Measurements from ENCODE around the gene DPEP1. TPM values are rescaled to one million over a fixed set of nuclear protein-coding genes. Genes with fewer than 3 reads are reported as not detected.
A peak's percentile ranks its signal among the peaks of the same experiment; 100 is the strongest.
"Not testable (repeated sequence)": the region's sequence is repeated elsewhere in the genome, so short reads cannot be mapped to it uniquely, and the experiment has no call there.

Gene DPEP1
- total RNA-seq, 1 donor from 2014 or later: 0.51 TPM

- no peak for DNase-seq (ENCODE audit: low spot score)
Observed at GRCh38 chr16:89670496-89671431, 57.3 kb downstream of the DPEP1 start.

DNA sequence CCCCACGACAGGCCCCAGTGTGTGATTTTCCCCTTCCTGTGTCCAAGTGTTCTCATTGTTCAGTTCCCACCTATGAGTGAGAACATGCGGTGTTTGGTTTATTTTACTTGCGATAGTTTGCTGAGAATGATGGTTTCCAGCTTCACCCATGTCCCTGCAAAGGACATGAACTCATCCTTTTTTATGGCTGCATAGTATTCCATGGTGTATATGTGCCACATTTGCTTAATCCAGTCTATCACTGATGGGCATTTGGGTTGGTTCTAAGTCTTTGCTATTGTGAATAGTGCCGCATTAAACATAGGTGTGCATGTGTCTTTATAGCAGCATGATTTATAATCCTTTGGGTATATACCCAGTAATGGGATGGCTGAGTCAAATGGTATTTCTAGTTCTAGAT lies 58.1 kb downstream of the DPEP1 start:
- DNase-seq (ENCODE audit: low spot score): not testable (repeated sequence)

GRCh38 chr16:89672177-89672941 lies 58.9 kb downstream of the DPEP1 start:
- no peak for DNase-seq (ENCODE audit: low spot score)

- no peak for DNase-seq (ENCODE audit: low spot score)
Observed at GRCh38 chr16:89678258-89678657, 64.8 kb downstream of the DPEP1 start.

- DNase-seq (ENCODE audit: low spot score): no peak
Observed at GRCh38 chr16:89685916-89686315, 72.5 kb downstream of the DPEP1 start.

GRCh38 chr16:89686520-89687091 lies 73.2 kb downstream of the DPEP1 start, which contains the start of gene CDK10:
Gene CDK10, plus strand, starts transcription at chr16:89686689. Its CDS starts 22 bp downstream, at chr16:89686711.
- DNase-seq (ENCODE audit: low spot score): peak; percentile 98

DNA sequence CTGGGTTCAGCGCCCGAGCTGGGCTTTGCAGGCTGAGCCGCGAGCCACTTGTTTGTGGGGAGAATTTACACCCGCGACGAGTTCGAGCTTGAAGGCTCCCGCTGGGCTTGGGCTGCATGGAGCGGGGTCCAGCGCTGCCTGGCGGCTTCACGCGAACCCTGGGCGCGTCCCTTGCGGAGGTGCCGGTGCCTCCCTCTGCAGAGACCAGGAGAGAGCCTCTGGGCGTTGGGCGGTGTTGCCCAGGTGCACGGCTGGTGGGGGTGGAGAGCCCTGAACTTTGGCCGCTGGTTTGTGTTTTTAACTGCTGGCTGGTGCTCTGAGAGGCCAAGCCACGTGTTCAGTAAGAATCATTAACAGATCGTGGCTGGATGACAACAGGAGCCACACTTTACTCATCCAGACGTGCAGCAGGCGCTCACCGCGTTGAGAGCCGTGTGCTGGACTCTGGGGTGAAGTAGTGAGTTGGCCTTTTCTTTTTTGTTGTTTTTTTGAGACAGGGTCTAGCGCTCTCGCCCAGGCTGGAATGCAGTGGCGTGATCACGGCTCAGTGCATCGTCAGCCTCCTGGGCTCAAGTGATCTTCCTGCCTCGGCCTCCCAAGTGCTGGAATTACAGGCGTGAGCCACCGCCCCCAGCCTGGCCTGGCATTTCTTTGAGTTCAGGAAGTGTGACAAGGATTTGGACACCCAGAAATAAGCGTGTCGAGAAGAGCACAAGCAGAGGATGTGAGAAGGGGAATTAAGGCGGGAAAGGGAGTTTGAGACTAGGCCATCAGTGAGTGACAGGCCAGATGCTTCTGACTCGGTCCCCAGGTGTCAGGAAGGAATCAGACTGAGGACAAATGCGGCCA lies 73.9 kb downstream of the DPEP1 start:
- no peak for DNase-seq (ENCODE audit: low spot score)

Other genes starting within 250 kb of the DPEP1 start
- 120 TPM for gene ANKRD11, start 123.1 kb upstream of the DPEP1 start, total RNA-seq
- gene SPG7, start 105.2 kb upstream of the DPEP1 start, total RNA-seq: 90.0 TPM
- 1,718 TPM for gene RPL13, start 53.0 kb upstream of the DPEP1 start, total RNA-seq
- gene CPNE7, start 37.9 kb upstream of the DPEP1 start, total RNA-seq: 1.3 TPM
- gene CHMP1A, start 44.1 kb downstream of the DPEP1 start, total RNA-seq: 64.3 TPM
- gene SPATA33, start 44.2 kb downstream of the DPEP1 start, total RNA-seq: 4.6 TPM
- gene CDK10, start 73.0 kb downstream of the DPEP1 start, total RNA-seq: 41.0 TPM
- 9.1 TPM for gene SPATA2L, start 88.1 kb downstream of the DPEP1 start, total RNA-seq
- 17.9 TPM for gene VPS9D1, start 107.3 kb downstream of the DPEP1 start, total RNA-seq
- gene ZNF276, start 107.9 kb downstream of the DPEP1 start, total RNA-seq: 26.0 TPM
- 1.5 TPM for gene FANCA, start 203.0 kb downstream of the DPEP1 start, total RNA-seq
- gene SPIRE2, start 214.8 kb downstream of the DPEP1 start, total RNA-seq: 1.7 TPM

Data from mesenteric fat pad (tissue), 1 donor.